A172 (cell line): ENCODE measurements around the gene DCHS1. TPM values are rescaled to one million over a fixed set of nuclear protein-coding genes. Genes with fewer than 3 reads are reported as not detected.

Experiments used
- DNase-seq: peaks from one replicate; pipeline ENCODE4 v3.0.0-alpha.2; 2015; ENCODE audit warnings: low spot score
- total RNA-seq: library from RNA; depleted of rRNA; stranded (reverse); fragments of >200 nt; shearing (Covaris generic); gene quantifications from 2 replicates; pipeline ENCODE4 v1.2.3, GENCODE V29; 2014

The DCHS1 gene
- total RNA-seq, 1 experiment from 2014 or later, result 2.3 TPM

DNA sequence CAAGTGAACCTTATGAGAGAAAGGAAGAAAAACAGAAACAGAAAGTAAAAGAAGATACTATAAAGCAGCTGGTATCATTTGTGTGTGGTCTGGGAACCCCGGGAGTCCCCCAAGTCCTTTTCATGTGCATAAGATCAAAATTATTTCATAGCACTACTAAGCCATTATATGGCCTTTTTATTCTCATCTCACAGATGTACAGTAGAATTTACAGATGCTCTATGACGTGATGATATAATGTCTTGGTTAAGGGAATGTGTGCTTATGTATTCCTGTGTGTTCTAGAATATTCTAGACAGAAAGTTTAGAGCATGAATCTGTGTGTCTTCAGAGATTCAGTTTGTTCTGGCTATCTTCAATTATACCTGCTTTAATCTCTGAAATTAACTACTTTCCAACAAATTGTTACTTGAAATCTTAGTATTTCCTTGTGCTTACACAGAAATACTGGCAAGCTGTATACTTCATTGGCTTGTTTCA lies 27.8 kb downstream of the DCHS1 start:
- no peak for DNase-seq

DNA sequence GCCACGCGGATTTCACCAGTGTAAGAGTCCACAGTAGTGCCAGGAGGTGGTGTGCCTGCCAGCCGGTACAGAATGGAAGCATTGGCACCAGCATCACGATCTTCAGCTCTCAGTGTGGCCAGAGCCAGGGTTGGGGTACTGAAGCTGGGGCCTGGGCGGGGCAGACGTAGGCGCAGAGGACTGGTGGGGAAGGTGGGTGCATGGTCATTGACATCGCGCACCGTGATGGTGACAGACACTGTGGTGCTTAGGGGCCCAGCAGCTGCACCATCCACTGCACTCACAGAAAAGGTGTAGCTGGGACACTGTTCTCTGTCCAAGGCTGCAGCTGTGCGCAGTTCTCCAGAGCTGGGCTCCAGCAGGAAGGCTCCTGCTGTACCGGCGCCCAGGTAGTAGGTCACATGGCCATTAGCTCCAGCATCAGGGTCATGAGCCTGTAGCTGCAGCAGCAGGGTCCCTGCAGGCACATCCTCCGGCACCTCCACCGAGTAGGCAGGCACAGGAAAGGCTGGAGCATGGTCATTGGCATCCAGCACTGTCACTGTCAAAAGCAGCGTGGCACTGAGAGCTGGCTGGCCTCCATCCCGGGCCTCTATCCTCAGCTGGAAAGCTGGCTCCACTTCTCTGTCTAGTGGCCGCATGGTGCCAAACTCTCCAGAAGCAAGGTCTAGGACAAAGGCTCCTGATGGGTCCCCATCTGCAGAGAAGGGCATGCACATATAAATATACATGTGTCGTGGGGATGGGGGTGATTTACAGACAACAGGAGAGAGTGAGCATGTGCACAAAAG lies 28.4 kb downstream of the DCHS1 start:
- DNase-seq, result no peak

DNA sequence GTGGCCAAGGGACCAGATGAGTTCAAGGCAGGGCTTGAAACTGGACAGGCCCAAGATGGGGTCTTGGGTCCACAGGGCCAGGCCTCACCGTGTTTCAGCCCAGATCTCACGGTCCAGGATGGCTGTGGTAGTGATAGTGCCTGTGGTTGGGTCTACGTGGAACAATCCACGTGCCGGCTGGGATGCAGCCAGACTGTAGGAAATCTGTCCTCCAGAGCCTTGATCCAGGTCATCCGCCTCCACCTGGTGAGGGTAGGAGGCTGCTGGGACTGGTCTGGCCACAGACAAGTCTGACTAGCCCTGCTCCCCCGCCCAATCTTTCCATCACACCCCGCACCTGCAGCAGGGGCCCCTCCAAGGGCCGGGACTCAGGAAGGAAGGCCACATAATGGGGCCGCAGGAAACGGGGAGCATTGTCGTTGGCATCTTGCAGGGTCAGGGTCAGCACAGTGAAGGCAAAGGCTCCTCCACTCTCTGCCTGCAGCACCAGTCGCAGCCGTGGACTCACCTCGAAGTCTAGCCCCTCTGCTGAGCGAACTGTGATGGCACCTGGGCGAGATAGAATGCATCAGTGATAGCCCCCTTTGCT lies 29.7 kb downstream of the DCHS1 start:
- no peak for DNase-seq

- DNase-seq, result no peak
Measured at GRCh38 chr11:6625156-6625831, 30.3 kb downstream of the DCHS1 start.

DNA sequence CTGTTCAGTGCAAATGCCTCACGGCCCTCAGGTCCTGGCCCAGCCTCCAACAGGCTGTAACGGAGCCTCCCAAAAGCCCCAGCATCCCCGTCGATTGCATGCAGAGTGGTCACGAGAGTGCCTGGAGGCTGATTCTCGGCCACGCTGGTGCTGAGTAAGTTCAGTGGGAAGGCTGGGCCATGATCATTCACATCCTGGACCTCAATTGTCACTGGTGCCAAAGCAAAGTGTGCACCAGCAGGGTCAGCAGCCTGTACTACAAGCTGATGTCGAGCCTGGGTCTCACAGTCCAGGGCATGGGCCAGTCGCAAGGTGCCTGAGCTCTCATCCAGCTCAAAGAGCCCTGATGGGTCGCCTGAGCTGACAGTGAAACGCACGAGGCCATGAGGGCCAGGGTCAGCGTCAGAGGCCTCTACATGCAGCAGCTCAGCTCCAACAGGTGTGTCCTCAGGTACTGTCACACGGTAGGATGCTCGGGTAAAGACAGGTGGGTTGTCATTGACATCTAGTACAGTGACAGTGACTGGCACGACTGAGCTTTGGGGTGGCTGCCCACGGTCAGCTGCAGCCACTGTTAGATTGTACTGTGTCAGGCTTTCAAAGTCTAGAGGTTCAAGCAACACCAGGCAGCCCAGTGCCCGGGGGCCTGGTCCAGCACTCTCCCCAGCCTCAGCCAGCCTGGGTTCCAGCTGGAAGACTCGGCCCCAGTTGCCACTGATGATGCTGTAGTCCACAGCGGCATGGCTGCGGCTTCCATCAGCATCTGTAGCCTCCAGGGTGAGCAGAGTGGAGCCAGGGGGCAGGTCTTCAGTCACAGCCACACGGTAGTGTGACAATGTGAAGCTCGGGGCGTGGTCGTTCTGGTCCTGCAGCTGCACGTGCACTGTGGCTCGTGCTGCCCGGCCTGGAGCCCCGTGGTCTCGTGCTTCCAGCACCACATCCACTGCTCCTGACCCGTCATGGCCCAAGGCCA lies 31.9 kb downstream of the DCHS1 start:
- no peak for DNase-seq

- no peak for DNase-seq
Measured at GRCh38 chr11:6622261-6623171, 33.1 kb downstream of the DCHS1 start.

DNA sequence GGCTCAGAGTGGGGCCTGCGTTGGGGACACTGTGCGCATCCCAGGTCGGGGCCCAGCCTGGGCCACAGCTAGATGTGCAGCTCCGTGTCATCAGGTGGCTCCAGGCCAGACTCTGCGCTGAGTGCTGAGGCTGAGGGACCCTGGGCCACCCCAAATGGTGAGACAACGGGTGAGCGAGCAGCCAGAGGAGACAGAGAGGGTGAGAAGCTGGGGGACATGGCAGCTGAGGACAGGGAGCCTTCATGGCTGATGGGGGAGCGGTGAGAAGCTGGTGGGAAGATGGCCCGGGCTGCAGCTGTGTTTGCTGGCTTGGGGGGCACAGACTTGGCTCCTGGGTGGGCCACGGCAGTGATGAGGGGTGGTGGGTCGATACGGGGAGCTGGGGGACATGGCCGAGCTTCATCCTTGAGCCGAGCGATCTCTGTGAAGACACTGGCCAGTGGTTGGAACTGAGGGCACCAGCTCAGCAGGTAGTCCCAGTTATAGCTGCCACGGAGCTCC lies 33.8 kb downstream of the DCHS1 start:
- DNase-seq, result no peak

GRCh38 chr11:6620636-6621035 lies 35.0 kb downstream of the DCHS1 start:
- DNase-seq, result no peak

DNA sequence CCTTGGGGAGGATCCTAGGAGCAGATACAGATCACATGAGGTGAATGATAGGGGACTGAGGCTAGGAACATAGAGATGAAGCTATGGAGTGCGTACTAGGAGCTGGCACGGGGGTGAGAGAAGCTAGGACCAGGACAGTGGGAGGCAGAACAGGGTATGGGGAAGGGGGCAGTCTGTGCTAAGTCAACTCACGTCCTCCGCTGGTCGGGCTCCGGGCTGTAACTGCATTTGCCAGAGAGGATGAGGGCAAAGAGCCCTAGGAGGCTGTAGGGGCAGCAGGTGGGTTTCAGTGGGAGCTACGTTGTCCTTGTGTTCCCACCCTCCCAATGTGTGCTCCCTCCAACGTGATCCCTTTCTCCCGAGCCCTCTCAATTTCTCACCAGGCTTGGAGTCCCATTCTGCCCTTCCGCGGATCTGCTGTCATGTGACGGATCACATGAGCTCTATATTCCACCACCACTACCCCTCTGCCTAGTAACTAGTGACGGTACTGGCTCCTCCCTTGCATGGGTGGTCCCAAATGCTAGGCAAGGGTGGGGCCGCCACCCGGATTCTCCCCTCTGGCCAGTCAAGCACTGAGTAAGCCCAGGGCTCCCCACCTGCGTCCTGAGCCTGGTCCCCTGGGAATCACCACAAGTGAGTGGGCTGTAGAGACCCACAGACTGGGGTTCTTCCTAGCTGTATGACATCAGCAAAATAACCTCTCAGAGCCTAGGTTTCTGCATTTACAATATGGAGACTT lies 36.4 kb downstream of the DCHS1 start, which contains the start of gene TPP1:
Gene TPP1 (minus strand): TSS at position 419 of the 742 bp plus-strand sequence. CDS start 22 bp downstream, at position 397.
- DNase-seq, result peak; percentile 94

DNA sequence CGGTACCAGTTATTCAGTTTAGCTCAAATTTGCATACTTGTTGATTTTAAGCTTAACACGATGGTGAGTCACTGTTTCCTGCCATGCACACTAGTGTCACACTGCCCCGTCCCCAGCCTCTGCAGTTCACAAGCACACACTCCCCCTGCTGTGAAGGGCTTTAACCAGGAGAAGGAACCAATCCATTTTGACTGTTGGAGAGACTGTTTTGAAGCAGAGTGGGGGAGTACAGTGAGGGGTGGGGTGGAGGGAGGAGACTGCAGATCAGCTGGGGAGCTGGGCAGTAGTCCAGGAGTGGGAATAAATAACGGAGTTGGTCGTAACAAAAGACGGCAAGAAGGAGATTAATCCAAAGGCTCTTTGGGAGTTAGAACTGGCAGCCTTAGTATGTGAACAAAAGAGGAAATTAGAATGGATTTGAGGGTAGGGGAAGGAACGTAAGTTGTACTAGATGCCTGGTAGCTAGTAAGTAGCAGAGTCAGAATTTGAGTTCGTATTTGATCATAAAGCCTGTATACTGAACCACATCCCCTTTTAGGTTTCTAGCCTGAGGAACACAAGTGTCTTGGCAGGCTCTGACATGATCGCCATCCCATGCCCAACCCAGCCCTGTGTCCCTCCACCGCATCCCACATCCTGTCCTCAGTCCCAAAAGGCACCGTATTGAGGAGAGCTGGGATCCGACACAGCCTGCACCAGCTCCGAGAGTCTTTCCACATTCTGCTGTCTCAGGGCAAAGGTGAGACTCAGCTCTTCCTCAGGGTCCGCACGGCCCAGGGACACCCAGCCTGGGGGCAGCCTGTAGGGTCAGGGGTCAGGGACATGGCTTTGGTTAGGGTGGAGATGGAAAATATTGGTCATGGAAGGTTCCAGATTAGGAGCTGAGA lies 37.2 kb downstream of the DCHS1 start:
- peak; percentile 61 for DNase-seq

GRCh38 chr11:6617315-6617781 lies 38.3 kb downstream of the DCHS1 start:
- no peak for DNase-seq

DNA sequence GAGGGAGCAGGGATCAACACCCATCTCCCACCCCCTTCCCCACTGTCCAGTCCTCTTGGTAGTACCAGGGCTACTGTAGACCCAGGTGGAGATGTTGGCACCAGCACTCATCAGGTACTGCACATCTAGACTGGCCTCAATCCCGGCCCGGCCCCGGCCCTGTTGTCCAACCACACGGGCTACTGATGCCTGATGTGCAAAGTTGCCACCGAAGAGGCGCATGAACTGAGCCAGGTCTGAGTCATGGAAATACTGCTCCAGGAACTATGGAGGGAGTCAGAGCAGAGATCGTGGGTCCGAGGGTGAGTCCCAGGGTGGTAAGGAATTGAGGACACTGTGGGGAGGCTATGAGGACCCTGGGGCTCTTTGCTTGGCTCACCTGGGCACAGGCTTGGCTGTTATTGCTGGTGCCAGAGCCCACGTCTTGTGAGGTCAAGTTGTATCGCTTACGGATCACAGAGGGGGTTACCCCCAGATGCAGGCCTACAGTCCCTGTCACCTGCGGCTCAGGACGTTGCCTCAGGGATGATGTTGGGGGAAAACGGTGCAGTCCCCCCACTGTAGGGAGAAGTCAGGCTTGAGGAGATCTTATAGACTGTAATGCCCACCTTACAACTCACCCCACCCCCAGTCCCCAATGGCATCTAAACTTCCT lies 38.9 kb downstream of the DCHS1 start:
- DNase-seq, result no peak

DNA sequence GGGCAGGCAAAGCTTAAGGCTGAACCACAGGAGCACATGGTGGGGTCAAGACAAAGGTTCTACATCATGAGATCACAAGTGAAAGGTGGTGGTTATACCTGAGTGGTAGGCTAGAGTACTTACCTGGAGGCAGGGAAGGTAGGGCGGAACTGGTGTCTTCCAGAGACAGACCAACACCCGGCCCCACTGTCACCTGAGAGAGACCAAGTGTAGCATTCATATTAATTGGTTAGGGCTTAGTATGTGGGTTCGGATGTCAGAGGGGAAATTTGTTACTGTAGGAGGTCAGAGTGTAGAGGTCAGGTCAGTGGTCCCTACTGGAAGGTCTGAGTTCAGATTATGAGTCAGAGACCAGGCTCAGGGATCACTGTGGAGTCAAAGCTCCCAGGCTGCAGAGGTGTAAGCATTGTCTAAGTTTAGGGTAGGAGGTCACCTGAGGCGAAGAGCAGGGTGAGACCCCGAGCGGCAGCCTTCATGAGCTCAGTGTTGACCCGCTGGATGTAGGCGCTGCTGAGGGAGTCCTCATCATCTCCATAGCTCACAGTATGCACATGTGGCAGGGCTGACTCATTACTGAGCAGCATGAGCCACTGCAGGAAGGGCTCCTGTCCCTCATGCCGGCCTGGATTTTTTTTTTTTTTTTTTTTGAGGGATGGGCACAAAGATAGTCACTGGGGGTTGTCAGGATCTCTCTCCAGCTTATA lies 39.6 kb downstream of the DCHS1 start:
- no peak for DNase-seq

DNA sequence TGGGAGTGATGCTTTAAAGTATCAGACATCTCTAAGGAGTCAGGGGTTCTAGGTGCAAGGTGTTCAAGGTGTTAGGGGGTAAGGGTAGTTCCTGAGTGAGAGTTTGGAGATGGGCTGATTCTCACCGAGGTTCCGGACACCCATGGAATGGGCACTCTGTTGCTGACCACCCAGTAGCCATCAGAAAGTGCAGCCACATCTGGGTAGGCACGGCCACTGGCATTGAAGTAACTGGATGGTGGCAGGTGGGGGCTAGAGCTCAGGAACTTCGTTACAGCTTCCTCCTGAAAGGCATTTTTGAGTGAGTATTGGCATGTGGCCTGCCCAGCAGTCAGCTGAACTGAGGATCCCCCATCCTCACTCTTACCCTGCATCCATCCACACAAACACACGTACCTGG lies 40.6 kb downstream of the DCHS1 start:
- no peak for DNase-seq

GRCh38 chr11:6614446-6614845 lies 41.2 kb downstream of the DCHS1 start:
- DNase-seq, result no peak

DNA sequence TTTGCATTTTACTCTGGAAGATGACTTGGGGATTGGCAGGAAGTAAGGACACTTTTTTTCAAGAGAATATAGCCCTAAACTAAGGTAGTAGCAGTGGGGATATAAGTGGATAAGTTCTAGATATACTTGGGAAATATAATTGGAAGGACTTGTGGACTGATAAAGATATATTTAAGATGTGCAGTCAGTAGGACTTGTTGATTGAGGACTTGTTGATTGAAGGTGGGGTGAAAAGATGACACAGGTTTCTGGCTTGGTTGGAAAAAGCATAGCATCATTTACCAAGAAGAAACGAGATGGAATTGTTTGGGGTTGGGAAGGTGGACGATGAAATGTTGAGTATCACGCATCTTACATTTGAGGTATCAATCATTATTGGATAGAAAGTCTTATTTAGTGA lies 42.1 kb downstream of the DCHS1 start:
- DNase-seq, result no peak
